ENCODE data around the gene PADI3.

DNA sequence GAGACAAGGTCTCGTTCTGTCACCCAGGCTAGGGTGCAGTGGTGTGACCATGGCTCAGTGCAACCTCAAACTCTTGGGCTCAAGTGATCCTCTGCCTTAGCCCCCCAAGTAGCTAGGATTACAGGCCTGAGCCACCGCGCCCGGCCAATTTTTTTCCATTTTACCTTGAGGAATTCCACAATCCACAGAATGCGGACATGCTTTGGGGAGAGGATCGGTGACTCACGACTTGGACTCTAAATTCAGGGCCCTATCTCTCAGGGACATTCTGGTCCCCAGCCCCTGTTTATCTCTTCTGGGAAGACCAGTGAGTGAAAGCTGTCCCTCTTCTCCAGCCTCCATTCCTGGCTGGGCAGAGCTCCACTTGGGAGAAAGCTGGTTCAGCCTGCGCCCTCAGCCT lies 38.7 kb upstream of the PADI3 start:
- TF ChIP-seq ZNF512 (CRISPR knock-in tag; IDR thresholded peaks at IDR 0.05), result no peak
- no peak for TF ChIP-seq FIP1L1 (IDR thresholded peaks at IDR 0.05; ENCODE audit: borderline replicate concordance, insufficient read depth, low read depth, low read length)
- TF ChIP-seq, protein P1, sequence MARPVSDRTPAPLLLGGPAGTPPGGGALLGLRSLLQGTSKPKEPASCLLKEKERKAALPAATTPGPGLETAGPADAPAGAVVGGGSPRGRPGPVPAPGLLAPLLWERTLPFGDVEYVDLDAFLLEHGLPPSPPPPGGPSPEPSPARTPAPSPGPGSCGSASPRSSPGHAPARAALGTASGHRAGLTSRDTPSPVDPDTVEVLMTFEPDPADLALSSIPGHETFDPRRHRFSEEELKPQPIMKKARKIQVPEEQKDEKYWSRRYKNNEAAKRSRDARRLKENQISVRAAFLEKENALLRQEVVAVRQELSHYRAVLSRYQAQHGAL (CRISPR knock-in tag; IDR thresholded peaks at IDR 0.05; ENCODE audit: not compliant biosample characterization), result no peak
- TF ChIP-seq EP300 (IDR thresholded peaks at IDR 0.05; ENCODE audit: low read depth in 2 of 2, low read length in 2 of 2), result no peak
- no peak for TF ChIP-seq EP300 (CRISPR knock-in tag; IDR thresholded peaks at IDR 0.05; ENCODE audit: borderline replicate concordance)

All from HepG2 (cell line).